Stimulated activated CD8-positive, alpha-beta memory T cell treated with anti-CD3 and anti-CD28 coated beads, Interleukin-7, amount 100 ng/mL, for 48 hours (primary cell): ENCODE results near the gene CNNM2.
"Not testable (repeated sequence)": the region's sequence is repeated elsewhere in the genome, so short reads cannot be mapped to it uniquely, and the experiment has no call there.

Experiments
- DNase-seq, 2 donors: peaks; one replicate each; pipeline ENCODE4 v3.0.0-alpha.2; 2020; ENCODE audit warnings: low read depth in 1 of 2; ENCODE audit errors: extremely low read depth in 1 of 2

Gene CNNM2

GRCh38 chr10:103021900-103022293 is 103.8 kb downstream of the CNNM2 start:
- no peak for DNase-seq

- no peak for DNase-seq
These were observed 107.6 kb downstream of the CNNM2 start for GRCh38 chr10:103025696-103026095.

- DNase-seq, result no peak
These were observed 120.5 kb downstream of the CNNM2 start for GRCh38 chr10:103038570-103038969.

GRCh38 chr10:103040418-103040817 is 122.3 kb downstream of the CNNM2 start:
- DNase-seq, result no peak

GRCh38 chr10:103041391-103041790 is 123.3 kb downstream of the CNNM2 start:
- DNase-seq, result no peak

GRCh38 chr10:103042129-103042528 is 124.0 kb downstream of the CNNM2 start:
- no peak for DNase-seq

DNA sequence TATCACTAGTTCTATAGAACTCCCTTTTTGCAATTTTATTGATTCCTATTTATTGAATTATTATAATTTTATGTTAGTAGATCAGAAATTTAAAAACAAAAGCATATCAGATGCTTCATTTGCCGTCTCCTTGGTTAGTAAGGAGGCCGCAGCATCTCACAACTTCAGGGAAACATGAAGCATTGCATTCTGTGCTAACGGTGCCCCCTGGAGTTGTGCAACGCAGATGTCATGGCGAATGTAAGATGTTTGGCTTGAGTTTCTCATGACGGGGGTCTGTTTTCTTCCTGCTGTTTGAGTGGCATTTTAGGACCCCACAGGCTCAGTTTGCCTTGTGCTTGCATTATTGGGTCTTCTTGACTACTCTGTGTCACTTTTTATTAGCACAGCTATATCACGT is 124.8 kb downstream of the CNNM2 start:
- DNase-seq, result no peak

- DNase-seq, result no peak
These were observed 126.9 kb downstream of the CNNM2 start for GRCh38 chr10:103044942-103045489.

GRCh38 chr10:103045961-103046360 is 127.9 kb downstream of the CNNM2 start:
- no peak for DNase-seq

DNA sequence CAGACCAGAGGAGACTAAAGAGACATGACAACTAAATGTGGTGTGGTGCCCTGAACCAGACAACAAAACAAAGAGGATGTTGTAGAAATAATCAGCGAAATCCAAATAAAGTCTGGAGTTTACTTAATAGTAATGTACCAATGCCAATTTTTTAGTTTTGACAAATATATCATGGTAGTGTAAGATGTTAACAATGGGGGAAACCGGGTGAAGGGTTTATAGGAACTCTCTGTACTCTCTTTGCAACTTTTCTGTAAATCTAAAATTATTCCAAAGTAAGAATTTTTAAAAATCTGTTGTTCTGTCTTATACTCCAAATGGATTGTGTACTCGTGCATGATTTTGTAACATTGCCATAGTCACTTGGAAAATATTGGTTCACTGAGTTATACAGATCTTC is 129.3 kb downstream of the CNNM2 start:
- no peak for DNase-seq

DNA sequence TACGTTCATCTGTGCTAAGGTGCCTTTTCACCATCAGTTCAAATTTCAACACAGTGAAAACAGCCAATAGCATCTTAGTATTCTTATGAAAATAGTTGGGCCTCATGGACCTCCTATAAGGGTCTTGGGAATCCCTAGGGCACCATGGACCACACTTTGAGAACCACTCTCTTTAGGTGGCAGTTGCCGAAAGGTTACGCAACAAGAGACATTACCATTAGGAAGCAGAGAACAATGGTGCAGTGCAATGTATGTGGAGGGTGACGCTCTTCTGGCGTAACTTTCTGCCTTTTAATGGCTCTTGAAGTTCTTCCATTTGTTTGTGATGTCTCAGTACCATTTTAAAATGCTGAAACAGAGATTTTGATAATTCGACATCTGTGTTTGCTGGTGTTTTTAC is 131.1 kb downstream of the CNNM2 start:
- DNase-seq, result no peak

DNA sequence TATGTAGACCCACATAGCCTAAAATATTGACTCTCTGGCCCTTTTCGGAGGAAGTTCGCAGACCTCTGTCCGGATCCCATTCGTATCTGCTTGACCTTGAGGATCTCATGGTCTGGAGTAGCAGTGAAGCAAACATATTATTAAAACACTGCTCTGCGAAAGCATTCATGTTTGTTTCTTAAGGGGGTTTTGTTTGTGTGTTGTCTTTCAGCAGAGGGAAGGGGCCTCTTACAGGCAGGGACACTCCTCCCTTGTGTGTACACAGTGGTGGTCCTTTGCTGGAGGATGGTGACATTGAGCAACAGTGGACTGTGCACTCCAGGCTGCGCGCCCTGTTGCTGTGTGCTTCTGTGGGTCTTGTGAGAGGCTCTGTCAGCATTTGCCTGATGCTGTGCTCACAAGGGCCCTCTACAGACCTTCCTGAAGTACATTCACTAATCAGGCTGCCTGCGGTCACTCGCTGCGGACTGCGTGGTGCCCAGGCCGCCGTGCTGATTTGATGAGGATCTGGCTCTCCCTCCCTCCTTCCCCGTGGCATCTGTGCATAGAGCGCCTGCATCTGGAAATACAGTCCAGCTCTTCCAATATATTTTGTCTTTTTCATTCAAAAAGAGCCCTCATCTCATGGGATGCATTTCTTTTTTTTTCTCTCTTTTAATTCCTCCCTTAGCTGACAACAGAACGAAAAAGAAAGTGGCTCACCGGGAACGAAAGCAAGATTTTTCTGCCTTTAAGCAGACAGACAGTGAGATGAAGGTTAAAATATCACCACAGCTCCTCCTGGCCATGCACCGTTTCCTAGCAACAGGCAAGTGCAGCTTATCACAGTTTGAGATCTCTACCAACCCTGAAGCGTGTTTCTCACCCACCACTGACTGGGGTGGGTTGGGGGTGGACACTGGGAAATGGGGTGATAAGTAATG is 135.8 kb downstream of the CNNM2 start:
- DNase-seq, result peak; percentile 17 to 37

DNA sequence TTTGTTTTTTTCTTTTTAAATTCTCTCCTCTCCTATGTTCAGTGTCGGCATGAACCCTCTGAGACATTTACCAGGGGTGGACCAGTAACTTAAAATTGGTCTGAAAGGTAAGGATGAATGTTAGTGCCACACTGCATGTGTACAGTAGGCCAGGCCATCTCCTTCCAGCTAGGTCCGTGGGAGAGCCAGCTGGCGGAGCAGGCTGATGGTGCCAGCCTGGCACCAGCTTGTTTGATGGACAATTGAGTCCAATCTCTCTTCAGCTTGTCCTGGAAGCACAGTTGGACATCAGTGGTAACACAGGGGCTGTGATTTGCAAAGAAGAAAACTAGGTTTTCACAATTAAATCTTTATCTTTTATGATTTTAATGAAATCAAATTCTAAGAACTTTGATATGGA is 136.5 kb downstream of the CNNM2 start:
- no peak for DNase-seq

GRCh38 chr10:103055105-103055504 is 137.0 kb downstream of the CNNM2 start:
- DNase-seq, result no peak

DNA sequence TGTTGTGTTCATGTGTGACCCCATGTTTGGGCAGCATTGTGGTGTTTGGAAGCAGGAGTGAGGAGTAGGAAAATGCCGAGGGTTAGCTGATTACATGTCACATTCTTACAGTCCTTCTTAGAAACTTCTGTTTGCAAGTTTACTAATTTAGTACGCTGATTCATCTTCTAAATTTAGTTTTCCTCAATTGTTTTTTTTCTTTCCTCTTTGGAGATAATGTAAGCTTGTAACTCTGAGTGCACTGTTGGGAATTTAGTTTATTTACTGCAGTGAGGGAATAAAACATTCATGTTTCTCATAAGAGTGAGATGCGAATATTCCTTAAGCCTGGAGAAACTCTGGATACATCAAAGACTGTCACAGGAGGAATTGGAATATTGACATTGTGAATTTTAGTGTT is 139.9 kb downstream of the CNNM2 start:
- no peak for DNase-seq

DNA sequence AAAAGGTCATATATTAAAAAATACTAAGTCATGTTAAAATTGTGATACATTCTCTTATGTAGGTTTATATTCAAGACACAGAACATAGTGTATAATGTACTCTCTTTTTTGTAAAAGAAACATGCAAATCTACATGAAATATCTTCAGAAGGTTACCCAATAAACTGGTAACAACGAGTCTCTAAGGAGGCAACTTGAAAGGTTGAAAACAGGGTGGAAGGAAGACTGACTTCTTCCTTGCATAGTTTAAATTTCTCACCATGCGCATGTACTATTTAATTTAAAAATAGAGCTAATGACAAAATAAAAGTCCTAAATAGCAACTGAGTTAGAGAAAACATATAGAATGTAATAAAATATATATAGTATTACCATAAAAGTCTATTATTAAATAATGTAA is 142.5 kb downstream of the CNNM2 start:
- DNase-seq, result no peak

DNA sequence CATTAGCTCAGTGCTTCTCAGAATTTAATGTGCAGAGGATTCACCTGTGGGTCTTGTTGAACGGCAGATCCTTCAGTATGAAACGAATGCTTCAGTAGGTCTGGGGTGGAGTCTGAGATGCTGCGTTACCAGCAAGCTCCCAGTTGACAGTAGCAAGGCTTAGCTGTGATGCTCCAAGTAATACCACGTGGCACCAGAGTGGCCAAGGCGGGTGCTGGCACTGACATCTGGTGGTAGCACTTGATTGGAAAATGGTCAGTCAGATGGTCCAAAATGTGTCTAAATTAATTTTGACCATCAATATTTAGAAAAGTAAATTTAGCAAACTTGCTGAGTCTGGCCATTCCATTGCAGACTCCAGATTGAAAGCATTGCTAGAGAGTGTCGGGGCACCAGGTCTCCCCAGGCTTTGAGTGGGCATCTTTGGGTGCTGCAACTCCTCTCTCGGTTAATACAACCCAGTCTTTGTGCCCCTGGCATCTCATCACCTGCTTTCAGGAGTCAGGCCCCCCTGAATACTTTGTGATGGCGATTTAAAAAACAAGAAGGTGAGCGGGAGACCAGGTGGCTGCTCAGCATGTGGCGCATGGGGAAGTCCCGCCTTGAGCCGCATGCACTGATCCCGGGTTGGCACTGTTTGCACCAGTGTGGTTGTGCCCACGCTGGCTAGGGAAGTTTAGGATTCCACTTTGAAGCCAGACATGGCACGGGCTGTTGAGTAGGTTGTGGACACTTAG is 144.9 kb downstream of the CNNM2 start:
- DNase-seq, result no peak

DNA sequence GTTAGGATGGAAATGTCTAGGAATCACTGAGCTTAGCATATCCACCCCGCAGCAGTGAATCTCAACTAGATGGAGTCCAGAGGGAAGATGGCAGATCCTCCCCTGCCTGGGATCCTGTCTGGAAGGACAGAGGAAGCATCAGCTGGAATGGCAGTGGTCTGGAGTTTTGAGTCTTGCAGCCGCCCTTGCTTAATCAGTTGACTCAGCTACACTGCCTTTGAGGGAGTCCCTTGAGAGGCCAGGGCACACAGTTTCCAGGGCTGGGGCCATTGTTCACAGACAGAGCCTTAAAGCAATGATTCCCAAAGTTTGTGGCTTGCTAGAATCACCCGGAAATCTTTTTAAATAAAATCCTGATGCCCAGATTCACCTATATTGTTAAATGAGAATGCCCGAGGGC is 146.9 kb downstream of the CNNM2 start:
- DNase-seq, result no peak

GRCh38 chr10:103066141-103067098 is 148.3 kb downstream of the CNNM2 start:
- DNase-seq, result no peak

DNA sequence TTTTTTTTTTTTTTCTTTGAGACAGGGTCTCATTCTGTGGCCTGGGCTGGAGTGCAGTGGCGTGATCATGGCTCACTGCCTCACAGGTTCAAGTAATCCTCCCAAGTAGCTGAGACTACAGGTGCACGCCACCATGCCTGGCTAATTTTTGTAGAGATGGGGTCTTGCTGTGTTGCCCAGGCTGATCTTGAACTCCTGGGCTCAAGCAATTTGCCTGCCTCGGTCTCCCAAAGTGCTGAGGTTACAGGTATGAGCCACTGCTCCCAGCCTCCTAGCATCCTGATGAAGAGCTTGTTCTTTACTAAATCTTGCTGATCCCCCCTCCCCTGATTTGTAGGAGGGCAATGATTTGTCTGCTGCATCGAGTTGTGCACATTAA is 149.0 kb downstream of the CNNM2 start:
- not testable (repeated sequence) for DNase-seq

DNA sequence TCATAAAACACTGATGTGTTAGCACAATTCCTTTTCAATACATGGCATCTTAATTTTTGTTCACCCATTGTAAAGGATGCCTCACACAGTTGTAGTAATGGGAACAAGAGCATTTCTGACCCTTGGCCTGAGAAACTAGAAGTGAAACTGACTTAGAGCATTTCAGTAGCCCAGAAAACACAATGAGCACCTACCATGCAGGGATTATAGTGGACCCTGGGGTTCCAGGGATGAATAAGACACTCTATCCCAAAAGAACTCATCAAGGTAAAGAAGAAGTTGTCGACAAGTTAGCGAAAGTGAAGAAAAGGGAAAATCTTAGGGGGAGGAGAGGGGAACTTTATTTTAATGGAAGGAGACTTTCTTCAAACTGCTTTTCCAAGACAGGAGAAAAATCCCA is 149.4 kb downstream of the CNNM2 start:
- no peak for DNase-seq
